BJ (cell line): ENCODE results near the gene FBXO8. TPM values are rescaled to one million over a fixed set of nuclear protein-coding genes. Genes with fewer than 3 reads are reported as not detected.
A peak's percentile ranks its signal among the peaks of the same experiment; 100 is the strongest.

Experiments
- CTCF ChIA-PET: fragments of 350-600 bp; formaldehyde crosslinking; extraction: SDS; loops from one replicate; lab custom pipeline; 2021; ENCODE audit warnings: antibody characterized with exemption, inconsistent platforms; lab: Yijun Ruan, JAX
- POLR2A ChIA-PET: fragments of 300-600 bp; sonication (Branson Sonifier 250); formaldehyde crosslinking; extraction: SDS; loops from one replicate; lab custom pipeline; 2021; ENCODE audit warnings: antibody characterized with exemption; lab: Charles Lee
- DNase-seq: peaks from one replicate; pipeline ENCODE4 v3.0.0-alpha.2; 2011; ENCODE audit warnings: low read depth
- H3K27me3 ChIP-seq: 2 replicates; pipeline ENCODE4 v1.6.0; 2011; ENCODE audit warnings: low read length; ENCODE audit not compliant: control insufficient read depth, insufficient read depth
- H3K36me3 ChIP-seq: 2 replicates; pipeline ENCODE4 v1.5.1; 2011; ENCODE audit warnings: low read length; ENCODE audit not compliant: control insufficient read depth, insufficient read depth
- H3K4me3 ChIP-seq: 2 replicates; pipeline ENCODE4 v1.5.1; 2011; ENCODE audit warnings: low read depth, mild to moderate bottlenecking, control low read depth, low read length
- CTCF ChIP-seq: IDR thresholded peaks from 2 replicates; pipeline ENCODE4 v1.5.1; 2011; ENCODE audit warnings: low read depth, mild to moderate bottlenecking, control low read depth, inconsistent platforms, low read length, moderate library complexity; ENCODE audit not compliant: insufficient read depth
- polyA plus RNA-seq: library from polyadenylated mRNA; depleted of rRNA; stranded (reverse); fragments of >200 nt; gene quantifications from 2 replicates; pipeline ENCODE4 v1.2.3, GENCODE V29; 2011

FBXO8 gene
- polyA plus RNA-seq, 1 experiment: 19.5 TPM

GRCh38 chr4:174314770-174315169, 31.3 kb upstream of the FBXO8 start:
- POLR2A ChIA-PET: no interaction called here
- no peaks in the 10 kb centered on the region for H3K36me3 ChIP-seq
- H3K4me3 ChIP-seq: no peak overlapping the region
- peak; percentile 12 for DNase-seq
- H3K27me3 ChIP-seq: no peaks in the 10 kb centered on the region
- CTCF ChIA-PET: interaction anchor here (0.6 to 0.9 kb wide), 2 partner anchors 22 to 221 kb away, joined by 3 to 4 read pairs; no protein-coding TSS in a partner anchor
- TF ChIP-seq CTCF: no peak

GRCh38 chr4:174314274-174314673, 30.8 kb upstream of the FBXO8 start:
- POLR2A ChIA-PET: no interaction called here
- no peaks in the 10 kb centered on the region for H3K27me3 ChIP-seq
- no peaks in the 10 kb centered on the region for H3K36me3 ChIP-seq
- CTCF ChIA-PET: interaction anchor here (0.9 kb wide), 1 partner anchor 22 kb away, joined by 3 read pairs; no protein-coding TSS in a partner anchor
- no peak for DNase-seq
- H3K4me3 ChIP-seq: no peak overlapping the region
- no peak for TF ChIP-seq CTCF

GRCh38 chr4:174312993-174313392, 29.5 kb upstream of the FBXO8 start:
- no peak for DNase-seq
- no peak overlapping the region for H3K4me3 ChIP-seq
- H3K36me3 ChIP-seq: no peaks in the 10 kb centered on the region
- TF ChIP-seq CTCF: no peak
- CTCF ChIA-PET: no interaction called here
- no peaks in the 10 kb centered on the region for H3K27me3 ChIP-seq
- POLR2A ChIA-PET: no interaction called here

- no peak for TF ChIP-seq CTCF
- POLR2A ChIA-PET: no interaction called here
- CTCF ChIA-PET: no interaction called here
- DNase-seq: no peak
- Histone ChIP-seq H3K4me3 (no peak overlapping the region), H3K27me3 (no peaks in the 10 kb centered on the region), H3K36me3 (no peaks in the 10 kb centered on the region)
These were observed 24.2 kb upstream of the FBXO8 start for GRCh38 chr4:174307694-174308093.

GRCh38 chr4:174305961-174306360, 22.5 kb upstream of the FBXO8 start:
- POLR2A ChIA-PET: no interaction called here
- H3K27me3 ChIP-seq: no peaks in the 10 kb centered on the region
- no peak overlapping the region for H3K4me3 ChIP-seq
- no peak for TF ChIP-seq CTCF
- CTCF ChIA-PET: no interaction called here
- DNase-seq: no peak
- no peaks in the 10 kb centered on the region for H3K36me3 ChIP-seq
